Measurements from ENCODE around the gene KANK4. TPM values are rescaled to one million over a fixed set of nuclear protein-coding genes. Genes with fewer than 3 reads are reported as not detected.

The KANK4 gene
- total RNA-seq, 4 donors from 2014 or later, result 0.16 TPM; not detected in 3

GRCh38 chr1:62210960-62211359 lies 108.3 kb downstream of the KANK4 start:
- Histone ChIP-seq H3K36me3 (no peaks in the 10 kb centered on the region), H3K4me1 (no peaks in the 10 kb centered on the region), H3K9me3 (peaks cover 0 to 6% (median 0%) of the 10 kb centered on the region in 3 donors), H3K27ac (no peak overlapping the region), H3K27me3 (no peaks in the 10 kb centered on the region), H3K4me3 (no peak overlapping the region)
- in situ Hi-C loops (cut with MboI; ENCODE audit: low sequenced_read_pairs in 4 of 4), result no loop called here
- no peak for DNase-seq
- no peak for TF ChIP-seq CTCF (IDR thresholded peaks at IDR 0.05 in 4 of 5, conservative IDR thresholded peaks at IDR 0.05 in 1 of 5)
- TF ChIP-seq POLR2A (IDR thresholded peaks at IDR 0.05), result no peak
- intact Hi-C loops (cut with DNase I; ENCODE audit: low total_unique reads), result no loop called here
- ATAC-seq, result no peak

- TF ChIP-seq POLR2A (IDR thresholded peaks at IDR 0.05) (no peak), CTCF (IDR thresholded peaks at IDR 0.05 in 4 of 5, conservative IDR thresholded peaks at IDR 0.05 in 1 of 5) (no peak)
These were observed 109.2 kb downstream of the KANK4 start for GRCh38 chr1:62209931-62210595.

GRCh38 chr1:62208970-62209369 lies 110.3 kb downstream of the KANK4 start:
- TF ChIP-seq CTCF (IDR thresholded peaks at IDR 0.05 in 4 of 5, conservative IDR thresholded peaks at IDR 0.05 in 1 of 5) (no peak), POLR2A (IDR thresholded peaks at IDR 0.05) (no peak)
- H3K9me3 ChIP-seq, result peaks cover 0 to 6% (median 0%) of the 10 kb centered on the region in 3 donors
- no peak overlapping the region for H3K4me3 ChIP-seq
- no peak overlapping the region for H3K27ac ChIP-seq
- no peaks in the 10 kb centered on the region for H3K36me3 ChIP-seq
- in situ Hi-C loops (cut with MboI; ENCODE audit: low sequenced_read_pairs in 4 of 4), result no loop called here
- DNase-seq, result no peak
- no peak for ATAC-seq
- no peaks in the 10 kb centered on the region for H3K27me3 ChIP-seq
- H3K4me1 ChIP-seq, result no peaks in the 10 kb centered on the region
- intact Hi-C loops (cut with DNase I; ENCODE audit: low total_unique reads), result no loop called here

More at GRCh38 chr1:62209931-62210595, 109.2 kb downstream of the KANK4 start:
- no peak for ATAC-seq
- no peak overlapping the region for H3K4me3 ChIP-seq
- no peaks in the 10 kb centered on the region for H3K27me3 ChIP-seq
- intact Hi-C loops (cut with DNase I; ENCODE audit: low total_unique reads) (no loop called here), in situ Hi-C loops (cut with MboI; ENCODE audit: low sequenced_read_pairs in 4 of 4) (no loop called here)
- DNase-seq, result no peak
- H3K36me3 ChIP-seq, result no peaks in the 10 kb centered on the region
- no peak overlapping the region for H3K27ac ChIP-seq
- no peaks in the 10 kb centered on the region for H3K4me1 ChIP-seq
- peaks cover 0 to 6% (median 0%) of the 10 kb centered on the region in 3 donors for H3K9me3 ChIP-seq

GRCh38 chr1:62208087-62208486 lies 111.1 kb downstream of the KANK4 start:
- in situ Hi-C loops (cut with MboI; ENCODE audit: low sequenced_read_pairs in 4 of 4), result no loop called here
- ATAC-seq (no peak), DNase-seq (no peak)
- intact Hi-C loops (cut with DNase I; ENCODE audit: low total_unique reads), result no loop called here
- Histone ChIP-seq H3K36me3 (no peaks in the 10 kb centered on the region), H3K9me3 (peaks cover 0 to 6% (median 0%) of the 10 kb centered on the region in 3 donors), H3K4me1 (no peaks in the 10 kb centered on the region), H3K27me3 (no peaks in the 10 kb centered on the region), H3K27ac (no peak overlapping the region), H3K4me3 (no peak overlapping the region)
- TF ChIP-seq POLR2A (IDR thresholded peaks at IDR 0.05) (no peak), CTCF (IDR thresholded peaks at IDR 0.05 in 4 of 5, conservative IDR thresholded peaks at IDR 0.05 in 1 of 5) (no peak)

GRCh38 chr1:62207187-62207586 lies 112.0 kb downstream of the KANK4 start:
- no peaks in the 10 kb centered on the region for H3K27me3 ChIP-seq
- no peaks in the 10 kb centered on the region for H3K36me3 ChIP-seq
- no peaks in the 10 kb centered on the region for H3K4me1 ChIP-seq
- H3K9me3 ChIP-seq, result peaks cover 0 to 6% (median 0%) of the 10 kb centered on the region in 3 donors
- intact Hi-C loops (cut with DNase I; ENCODE audit: low total_unique reads) (no loop called here), in situ Hi-C loops (cut with MboI; ENCODE audit: low sequenced_read_pairs in 4 of 4) (no loop called here)
- no peak overlapping the region for H3K4me3 ChIP-seq
- TF ChIP-seq POLR2A (IDR thresholded peaks at IDR 0.05) (no peak), CTCF (IDR thresholded peaks at IDR 0.05 in 4 of 5, conservative IDR thresholded peaks at IDR 0.05 in 1 of 5) (no peak)
- ATAC-seq, result no peak
- DNase-seq, result no peak
- H3K27ac ChIP-seq, result no peak overlapping the region

Data from gastrocnemius medialis (tissue), 4 donors.